Peyer's patch (tissue), 4 donors: Measurements from ENCODE around the gene C12orf76.

ENCODE experiments used
- CTCF ChIP-seq, 6 experiments: fragments of 450-650 bp in 4 of 6; fragments of 200-600 bp in 2 of 6; sonication (generic) in 1 of 6; IDR thresholded peaks; one replicate each; pipeline ENCODE4 v1.5.1; 2017 to 2019; ENCODE audit warnings: antibody characterized with exemption in 6 of 6, mild to moderate bottlenecking in 3 of 6, moderate library complexity in 1 of 6
- POLR2A ChIP-seq, 2 donors: fragments of 450-650 bp; IDR thresholded peaks; one replicate each; pipeline ENCODE4 v1.5.1; 2017; ENCODE audit warnings: antibody characterized with exemption in 2 of 2, mild to moderate bottlenecking in 2 of 2, moderate library complexity in 2 of 2

- TF ChIP-seq CTCF (IDR thresholded peaks at IDR 0.05) (no peak), POLR2A (IDR thresholded peaks at IDR 0.05) (no peak)
Measured at GRCh38 chr12:110012659-110013058, 35.7 kb downstream of the C12orf76 start.
